CD4-positive, alpha-beta T cell treated with Interleukin-6 at 100 ng/mL for 8 hours (primary cell): Measurements from ENCODE around the gene MGST2.

Experiments
- DNase-seq: peaks from one replicate; pipeline ENCODE4 v3.0.0-alpha.2; 2020; ENCODE audit warnings: mixed read lengths, low spot score

MGST2 gene

GRCh38 chr4:139709660-139710059 is 44.0 kb downstream of the MGST2 start:
- no peak for DNase-seq

- DNase-seq, result no peak
Observed at GRCh38 chr4:139710073-139710472, 44.5 kb downstream of the MGST2 start.

GRCh38 chr4:139711461-139711860 is 45.8 kb downstream of the MGST2 start:
- DNase-seq, result no peak

- no peak for DNase-seq
Observed at GRCh38 chr4:139712882-139713281, 47.3 kb downstream of the MGST2 start.

- no peak for DNase-seq
Observed at GRCh38 chr4:139715746-139716391, 50.2 kb downstream of the MGST2 start.

GRCh38 chr4:139718358-139718757 is 52.7 kb downstream of the MGST2 start:
- no peak for DNase-seq

- no peak for DNase-seq
Observed at GRCh38 chr4:139718833-139719232, 53.2 kb downstream of the MGST2 start.

GRCh38 chr4:139719381-139720101 is 53.9 kb downstream of the MGST2 start:
- DNase-seq, result no peak

- no peak for DNase-seq
Observed at GRCh38 chr4:139720806-139721205, 55.2 kb downstream of the MGST2 start.

- no peak for DNase-seq
Observed at GRCh38 chr4:139721789-139722188, 56.2 kb downstream of the MGST2 start.

- DNase-seq, result no peak
Observed at GRCh38 chr4:139725236-139725635, 59.6 kb downstream of the MGST2 start.

- DNase-seq, result no peak
Observed at GRCh38 chr4:139726615-139727014, 61.0 kb downstream of the MGST2 start.

GRCh38 chr4:139728146-139728545 is 62.5 kb downstream of the MGST2 start:
- no peak for DNase-seq

- DNase-seq, result no peak
Observed at GRCh38 chr4:139728840-139729239, 63.2 kb downstream of the MGST2 start.

GRCh38 chr4:139732991-139733570 is 67.5 kb downstream of the MGST2 start:
- no peak for DNase-seq

- DNase-seq, result no peak
Observed at GRCh38 chr4:139734201-139734874, 68.7 kb downstream of the MGST2 start.

GRCh38 chr4:139734875-139735380 is 69.3 kb downstream of the MGST2 start:
- peak; percentile 29 for DNase-seq

- no peak for DNase-seq
Observed at GRCh38 chr4:139735381-139736273, 70.0 kb downstream of the MGST2 start.

GRCh38 chr4:139736274-139736660 is 70.6 kb downstream of the MGST2 start:
- no peak for DNase-seq

- no peak for DNase-seq
Observed at GRCh38 chr4:139736661-139737060, 71.0 kb downstream of the MGST2 start.

GRCh38 chr4:139738846-139739613 is 73.4 kb downstream of the MGST2 start:
- DNase-seq, result no peak
